Hematopoietic multipotent progenitor cell treated with erythropoietin and hydrocortisone succinate and interleukin-3 and kit ligand, for 15 days (in vitro differentiated cells): ENCODE measurements around the gene SLC45A1.

Source experiments
- DNase-seq: peaks from one replicate; pipeline ENCODE4 v3.0.0-alpha.2; 2015; ENCODE audit warnings: low spot score

The SLC45A1 gene

DNA sequence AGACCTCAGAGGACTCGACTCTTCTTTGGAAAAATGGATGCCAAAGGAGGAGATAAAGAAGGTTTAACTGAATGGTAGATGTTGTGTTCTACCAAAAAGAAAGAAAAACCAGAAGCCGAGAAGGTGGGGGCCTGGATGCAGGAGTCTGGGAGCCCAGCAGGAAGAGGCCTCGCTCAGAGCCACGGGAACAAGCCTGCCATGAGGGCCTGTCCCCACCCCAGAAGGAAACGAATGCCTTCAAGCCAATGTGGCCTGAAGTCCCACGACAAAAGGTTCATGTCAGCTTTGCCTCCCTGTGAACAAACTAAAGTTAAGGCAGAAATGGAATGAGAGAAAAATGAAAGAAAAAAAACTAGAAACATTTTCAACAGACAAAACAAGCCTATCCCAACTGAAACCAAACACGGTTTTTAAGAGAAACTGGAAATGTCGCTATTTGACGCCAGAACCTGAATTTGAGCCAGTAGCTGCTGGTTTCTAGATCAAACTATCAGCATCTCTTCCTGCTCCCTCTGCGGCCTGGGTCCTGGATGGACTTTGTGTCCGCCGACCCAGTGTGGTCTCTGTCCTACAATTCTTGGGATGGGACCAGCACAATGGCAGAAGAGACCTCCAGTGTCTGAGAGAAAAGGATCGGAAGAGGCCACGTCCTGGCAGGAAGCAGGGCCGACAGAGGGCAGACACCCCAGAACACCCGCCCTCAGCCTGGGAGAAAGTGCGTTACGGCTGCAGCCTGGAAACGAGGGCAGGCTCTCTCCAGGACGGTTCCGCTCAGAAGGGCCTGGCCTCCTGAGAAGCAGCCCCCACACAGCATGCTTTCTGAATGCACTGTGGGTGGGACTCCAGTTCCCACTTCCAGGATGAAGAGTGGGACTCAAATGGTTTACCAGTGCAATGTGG, 35.2 kb downstream of the SLC45A1 start:
- no peak for DNase-seq

DNA sequence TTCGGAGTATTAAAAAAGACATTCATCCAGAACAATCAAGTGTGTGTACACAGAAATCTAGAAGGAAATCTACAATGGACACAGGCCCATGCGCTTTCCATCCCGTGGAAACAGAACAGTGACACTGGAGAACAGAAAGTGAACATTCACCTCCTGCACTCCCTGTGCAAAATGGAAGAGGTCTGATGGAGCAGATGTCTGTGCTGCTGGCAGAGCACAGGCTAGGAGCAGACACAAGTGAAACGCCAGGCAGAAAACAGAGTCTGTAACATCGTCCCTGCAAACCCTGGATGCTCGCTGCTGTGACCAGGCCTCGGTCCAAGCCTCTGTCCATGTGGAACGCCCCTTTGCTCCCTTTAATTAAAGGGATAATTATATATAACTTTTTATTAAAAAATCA, 36.1 kb downstream of the SLC45A1 start:
- no peak for DNase-seq

DNA sequence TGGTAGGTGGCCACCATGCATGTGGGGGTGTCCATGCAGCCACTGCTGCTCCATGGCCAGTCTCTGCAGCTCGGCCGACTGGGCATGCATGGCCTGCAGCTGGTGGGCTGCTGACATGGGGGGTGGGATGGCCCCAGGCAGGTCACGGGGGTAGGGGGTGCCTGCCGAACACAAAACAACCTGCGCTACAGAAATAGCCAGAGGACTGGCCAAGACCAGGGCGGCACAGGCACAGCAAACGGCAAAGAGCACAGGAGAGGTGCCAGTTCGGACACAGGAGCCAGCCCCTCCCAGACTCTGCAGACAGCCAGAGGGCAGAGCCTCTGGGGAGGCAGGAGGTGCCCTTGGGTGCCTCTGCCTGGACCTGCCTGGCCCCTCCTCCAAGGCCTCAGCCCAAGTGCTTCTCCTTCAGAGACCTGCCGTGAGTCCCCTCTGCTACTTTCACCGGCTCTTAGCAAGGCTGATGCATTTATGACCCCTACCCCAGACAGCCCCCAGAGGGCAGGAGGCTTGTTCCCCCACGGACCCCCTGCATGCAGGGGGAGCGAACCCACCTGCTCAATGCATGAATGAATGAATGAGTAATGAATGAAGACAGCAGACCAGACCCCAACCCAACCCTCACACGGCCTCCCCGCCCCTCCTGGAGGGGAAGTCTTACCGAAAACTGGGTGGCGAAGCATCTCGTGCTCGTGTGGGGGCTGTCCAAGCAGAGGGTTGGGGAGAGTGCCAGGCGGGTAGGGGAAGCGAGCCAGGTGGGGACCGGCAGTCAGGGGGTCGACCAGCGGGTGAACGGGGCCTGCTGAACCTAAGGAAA, 37.7 kb downstream of the SLC45A1 start:
- no peak for DNase-seq

GRCh38 chr1:8356256-8357209, 38.6 kb downstream of the SLC45A1 start:
- DNase-seq, result no peak

DNA sequence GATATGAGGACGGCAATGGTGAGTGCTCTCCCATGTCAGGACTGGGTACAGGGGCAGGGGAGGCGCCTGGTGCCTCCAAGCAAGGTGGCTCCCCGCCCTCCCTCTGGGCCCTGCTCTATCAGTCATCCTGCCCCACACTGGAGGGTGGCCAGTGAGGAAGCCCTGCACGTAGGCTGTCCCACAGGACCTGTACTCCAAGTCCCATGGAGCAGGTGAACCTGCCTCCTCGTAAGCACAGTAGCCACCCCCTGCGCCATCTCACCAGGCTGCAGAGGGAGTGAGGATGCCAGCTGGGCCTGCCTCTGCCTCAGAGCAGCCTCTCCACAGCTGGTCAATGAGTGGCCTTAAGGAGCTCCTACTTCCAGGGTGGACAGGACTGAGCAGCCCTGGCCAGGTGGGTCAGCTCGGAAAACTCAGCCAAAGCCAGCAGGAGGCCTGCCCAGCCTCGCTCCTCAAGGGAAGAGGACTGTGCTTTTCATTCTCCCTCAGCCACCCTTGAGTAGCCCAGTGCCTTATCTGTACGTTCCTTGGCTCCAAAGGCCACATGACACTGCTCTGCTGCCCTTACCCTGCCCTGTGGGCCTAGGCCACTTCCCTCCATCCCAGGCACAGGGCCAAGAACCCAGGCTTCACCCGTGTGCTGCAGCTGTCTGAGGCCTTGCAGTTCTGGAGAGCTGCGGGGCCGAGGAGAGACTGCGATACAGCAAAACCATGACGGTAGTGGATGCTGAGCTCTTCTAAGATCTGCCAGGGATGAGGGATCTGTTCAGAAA, 39.6 kb downstream of the SLC45A1 start:
- DNase-seq, result no peak

DNA sequence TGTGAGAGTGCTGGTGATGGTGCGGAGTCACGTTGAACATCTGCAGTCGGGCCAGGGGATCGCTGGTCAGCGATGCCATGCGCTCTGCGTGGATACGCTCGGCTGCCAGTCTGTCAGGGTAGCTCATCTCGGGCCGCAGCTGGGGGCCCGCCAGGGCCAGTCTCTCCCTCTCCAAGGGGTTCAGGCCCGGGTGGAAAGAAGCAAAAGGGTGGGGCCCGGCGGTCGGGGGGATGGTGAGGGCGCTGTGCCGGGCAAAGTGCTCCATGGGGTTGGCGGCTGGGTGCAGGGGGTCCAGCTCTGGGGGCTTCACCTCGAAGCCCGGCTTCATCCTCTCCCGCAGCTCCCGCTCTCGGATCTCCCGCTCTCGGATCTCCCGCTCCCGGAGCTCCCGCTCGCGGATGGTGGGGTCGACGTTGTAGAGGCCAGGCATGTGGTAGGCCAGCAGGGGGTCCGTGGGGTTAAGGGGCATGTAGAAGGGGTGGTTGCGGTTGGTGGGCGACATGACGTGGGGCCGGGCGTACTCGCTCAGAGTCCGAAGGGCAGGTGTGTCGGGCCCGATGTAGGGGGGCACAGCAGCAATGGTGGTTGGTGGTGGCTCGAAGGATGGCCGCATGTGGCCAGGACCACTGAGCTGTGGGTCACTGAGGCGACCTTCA, 40.5 kb downstream of the SLC45A1 start:
- no peak for DNase-seq

- no peak for DNase-seq
These were observed 41.1 kb downstream of the SLC45A1 start for GRCh38 chr1:8358897-8359616.

DNA sequence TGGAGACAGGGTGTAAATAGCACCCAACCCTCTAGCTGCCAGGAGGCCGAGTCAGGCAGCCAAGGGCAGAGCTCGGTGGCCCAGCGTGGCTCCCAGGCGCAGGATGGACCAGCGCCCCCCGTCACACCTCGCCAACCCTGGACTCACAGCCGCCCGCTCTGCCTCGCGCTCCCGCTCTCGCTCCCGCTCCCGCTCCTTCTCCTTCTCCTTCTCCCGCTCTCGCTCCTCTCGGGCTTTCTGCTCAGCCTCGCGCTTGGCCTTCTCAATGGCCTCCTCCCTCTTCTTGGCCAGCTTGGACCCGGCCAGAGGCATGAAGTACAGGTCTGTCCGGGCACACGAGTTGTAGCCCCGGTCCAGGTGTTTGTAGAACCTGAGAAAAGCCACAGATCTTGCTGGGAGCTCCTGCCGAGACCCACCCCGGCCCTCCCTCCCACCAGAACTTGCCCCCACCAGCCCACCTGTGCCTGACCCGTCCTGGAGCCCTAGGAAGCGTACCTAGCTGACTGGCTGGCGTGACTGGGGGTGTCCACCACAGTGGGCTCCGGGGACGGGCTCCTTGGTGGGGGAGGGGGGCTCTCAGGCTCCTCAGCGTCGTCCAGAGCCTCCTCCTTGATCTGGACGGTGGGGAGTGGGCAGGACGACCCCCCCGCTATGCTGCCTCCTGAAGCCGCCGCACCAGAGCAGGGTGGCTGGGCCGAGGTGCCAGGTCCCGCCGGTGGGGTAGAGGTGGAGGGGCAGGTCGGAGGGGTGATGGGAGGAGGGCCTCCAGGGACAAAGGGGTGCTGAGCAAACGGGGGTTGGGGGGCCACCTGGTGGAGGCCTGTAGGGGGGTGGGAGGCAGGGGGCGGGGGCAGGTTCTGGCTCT, 41.9 kb downstream of the SLC45A1 start:
- no peak for DNase-seq

GRCh38 chr1:8360493-8361197, 42.7 kb downstream of the SLC45A1 start:
- DNase-seq, result no peak

DNA sequence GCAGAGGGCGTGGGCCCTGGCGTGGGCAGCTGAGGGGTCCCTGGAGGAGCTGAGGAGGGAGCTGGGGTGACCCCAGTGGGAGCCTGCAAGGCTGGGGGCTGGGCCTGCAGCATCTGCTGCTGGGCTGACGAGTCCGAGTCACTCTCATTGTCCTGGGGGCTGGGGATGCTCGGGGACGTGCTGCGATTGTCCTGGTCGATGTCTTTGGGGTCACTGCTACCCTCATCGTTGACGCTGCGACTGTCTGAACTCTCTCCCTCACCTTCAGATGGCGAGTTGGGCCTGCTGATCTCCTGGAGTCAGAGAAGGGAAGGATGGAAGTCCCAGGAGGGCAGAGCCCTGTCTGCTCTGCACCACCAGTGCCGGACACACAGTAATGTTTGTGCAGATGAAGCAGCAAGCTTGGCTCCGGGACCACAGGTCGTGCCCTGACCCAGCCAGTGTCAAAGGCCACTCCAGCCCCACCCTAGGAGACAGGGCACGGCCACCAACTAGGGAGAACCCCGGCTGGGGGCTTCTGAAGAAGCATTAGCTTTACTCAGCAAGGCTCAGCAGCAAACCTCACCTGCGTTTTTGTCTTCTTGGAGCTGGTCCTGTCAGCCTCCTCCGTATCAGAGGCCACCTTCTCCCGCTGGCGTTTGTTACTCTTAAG, 43.4 kb downstream of the SLC45A1 start:
- no peak for DNase-seq

- DNase-seq, result no peak
These were observed 44.8 kb downstream of the SLC45A1 start for GRCh38 chr1:8362701-8363101.

DNA sequence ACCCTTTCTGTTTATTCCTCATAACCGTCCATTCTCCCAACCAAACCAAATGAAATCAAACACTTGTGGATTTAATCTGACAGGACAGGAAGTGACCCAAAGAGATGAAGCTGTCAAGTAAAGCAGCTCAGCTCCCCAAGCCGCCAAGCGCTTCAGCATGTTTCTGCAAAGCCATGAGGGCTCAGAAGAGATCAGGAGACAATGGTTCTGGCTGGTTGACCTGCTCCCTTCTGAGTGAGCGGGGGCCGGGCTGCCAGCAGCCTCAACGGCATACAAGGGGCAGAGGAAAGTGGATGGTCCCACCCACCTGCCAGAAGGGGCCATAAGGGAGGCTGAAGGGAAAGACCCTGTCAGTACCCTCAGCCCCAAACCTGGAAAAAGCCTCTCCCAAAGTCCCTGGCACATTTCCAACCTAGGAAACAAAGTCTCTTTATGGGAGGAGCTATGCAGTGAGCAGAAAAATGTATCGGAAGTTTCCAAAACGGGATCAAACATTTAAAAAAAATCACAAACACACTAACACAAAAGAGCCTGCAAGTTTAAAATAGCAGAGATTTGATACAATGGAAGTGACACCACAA, 45.4 kb downstream of the SLC45A1 start:
- no peak for DNase-seq

DNA sequence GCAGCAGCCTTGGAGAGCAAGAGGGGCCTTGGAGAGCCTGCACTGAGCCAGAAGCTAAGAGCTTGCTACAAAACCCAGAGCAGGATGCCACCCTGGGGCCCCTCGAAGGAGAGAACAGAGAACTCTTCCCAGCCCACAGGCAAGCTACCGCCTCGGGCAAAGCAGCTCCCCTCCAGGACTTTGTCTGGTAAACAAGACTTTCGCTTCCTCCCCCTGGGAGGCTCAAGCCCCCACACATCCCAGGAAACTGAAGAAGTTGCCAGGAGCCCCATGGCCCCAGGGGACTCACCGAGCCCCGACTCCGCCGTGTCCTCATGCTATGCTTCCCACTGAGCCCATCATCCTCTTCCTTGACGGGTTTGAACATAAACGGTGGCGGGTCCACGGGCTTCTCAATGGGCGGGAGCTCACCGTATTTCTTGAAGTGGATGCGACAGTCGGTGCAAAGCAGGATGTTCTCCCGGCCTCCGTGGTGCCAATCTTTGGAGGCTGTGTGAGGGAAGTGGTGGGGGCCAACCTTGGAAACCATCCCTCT, 45.9 kb downstream of the SLC45A1 start:
- no peak for DNase-seq

DNA sequence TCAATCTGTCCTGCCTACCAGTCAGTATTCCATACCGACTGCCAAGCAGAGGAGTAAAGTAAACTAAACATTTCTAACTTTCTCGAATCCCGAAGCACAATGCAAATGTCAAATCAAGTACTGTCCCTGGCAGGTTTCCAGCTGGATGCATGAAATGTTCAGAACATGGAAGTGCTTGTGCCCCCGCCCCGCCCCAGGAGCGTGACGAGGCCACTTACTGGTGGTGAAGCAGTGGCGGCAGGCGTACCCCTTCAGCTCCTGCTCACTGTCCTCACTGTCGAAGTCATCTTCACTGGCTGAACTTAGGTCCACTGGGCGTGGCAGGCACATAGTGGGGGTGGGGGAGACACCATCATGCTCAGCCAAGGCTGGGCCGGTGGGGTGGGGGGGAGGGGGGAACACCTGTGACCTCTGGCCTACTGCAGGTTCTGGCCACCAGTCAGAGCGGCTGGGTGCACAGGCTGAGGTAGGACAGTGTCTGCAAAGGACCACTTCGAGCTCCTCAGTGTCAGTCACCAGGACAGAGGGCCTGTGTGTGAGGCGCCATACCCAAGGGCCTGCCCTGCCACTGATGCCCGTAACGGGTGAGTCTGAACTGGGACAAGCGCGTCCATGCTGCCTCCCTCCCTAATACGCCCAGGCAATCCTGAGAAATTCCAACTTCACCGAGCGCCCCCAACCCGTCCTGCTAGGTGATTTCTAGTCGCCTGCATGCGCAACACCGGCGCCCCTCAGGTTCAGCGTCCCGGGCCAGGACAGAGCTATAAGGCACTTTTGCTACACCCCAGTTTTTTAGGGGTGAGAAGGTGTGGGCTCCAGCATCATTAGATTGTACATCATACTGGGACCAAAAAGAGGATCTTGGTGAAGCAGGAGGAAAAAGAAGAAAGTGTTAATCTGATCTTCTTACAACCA, 46.9 kb downstream of the SLC45A1 start:
- DNase-seq, result no peak

DNA sequence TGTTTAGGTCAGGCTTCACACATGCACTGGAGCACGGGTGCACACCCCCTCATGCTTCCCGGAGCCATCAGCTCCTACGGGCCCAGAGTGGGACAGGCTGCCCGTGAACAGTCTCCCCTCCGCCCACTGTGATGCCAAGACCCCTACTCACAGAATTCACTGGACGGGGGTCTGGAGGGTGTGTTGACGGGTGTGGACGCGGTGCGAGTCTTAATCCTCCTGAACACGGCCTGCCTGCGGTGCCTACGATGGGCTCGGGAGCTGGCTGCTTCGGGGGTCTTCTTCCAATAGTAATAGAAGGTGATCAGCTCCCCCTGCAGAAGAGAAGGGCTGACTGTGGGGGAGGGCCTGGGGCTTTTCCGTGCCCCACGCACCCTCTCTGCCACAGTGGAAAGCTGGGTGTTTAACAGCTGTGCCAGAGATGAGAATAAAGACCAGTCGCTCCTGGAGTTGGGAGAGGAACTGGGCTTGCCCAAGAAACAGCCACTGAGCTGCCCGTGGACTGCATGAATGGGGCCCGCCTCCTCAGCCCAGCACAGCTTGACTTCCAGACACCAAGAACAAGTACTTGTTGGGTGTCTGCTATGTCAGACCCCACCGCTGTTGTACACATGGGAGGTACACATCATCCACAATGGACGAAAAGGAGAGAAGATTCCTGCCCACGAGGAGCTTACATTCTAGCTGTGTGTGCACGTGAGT, 47.9 kb downstream of the SLC45A1 start:
- DNase-seq, result no peak
